Measurements from ENCODE around the gene KLHDC8A. TPM values are rescaled to one million over a fixed set of nuclear protein-coding genes. Genes with fewer than 3 reads are reported as not detected.

KLHDC8A gene
- total and polyA plus RNA-seq, 7 donors: 0.01 to 0.24 (median 0.03) TPM; not detected in 4

- Histone ChIP-seq H3K9me3 (no peaks in the 10 kb centered on the region), H3K36me3 (ENCODE audit: insufficient read depth in 1 of 2, low read depth in 1 of 2) (no peaks in the 10 kb centered on the region), H3K4me1 (peaks cover 12% of the 10 kb centered on the region), H3K4me3 (peak overlapping the region; percentile 63), H3K27me3 (ENCODE audit: insufficient read depth in 3 of 3, low read length in 2 of 3) (peaks cover 0 to 46% (median 14%) of the 10 kb centered on the region in 3 donors), H3K27ac (no peak overlapping the region)
- TF ChIP-seq CTCF (IDR thresholded peaks at IDR 0.05): no peak
- WGBS, 3 donors: 9 to 13% (median 13%) methylated on average over 40 to 59 of the region's 59 CpGs
- intact Hi-C loops (cut with DNase I): no loop called here
- ATAC-seq: peak; percentile 40 to 62 (median 52)
- peak; percentile 30 to 54 for DNase-seq
Observed at GRCh38 chr1:205344066-205344928, 12.4 kb downstream of the KLHDC8A start.

- no peak for TF ChIP-seq CTCF (IDR thresholded peaks at IDR 0.05)
- H3K9me3 ChIP-seq: no peaks in the 10 kb centered on the region
- ATAC-seq (peak; percentile 49 to 70 (median 60)), DNase-seq (peak in 1 of 2 donors; percentile 55)
- 3 to 5% (median 5%) methylated on average over 47 to 62 of the region's 63 CpGs for WGBS, 3 donors
- peaks cover 0 to 46% (median 14%) of the 10 kb centered on the region in 3 donors for H3K27me3 ChIP-seq (ENCODE audit: insufficient read depth in 3 of 3, low read length in 2 of 3)
- peak overlapping the region; percentile 63 for H3K4me3 ChIP-seq
- intact Hi-C loops (cut with DNase I): no loop called here
- H3K4me1 ChIP-seq: peaks cover 12% of the 10 kb centered on the region
- H3K27ac ChIP-seq: no peak overlapping the region
- H3K36me3 ChIP-seq (ENCODE audit: insufficient read depth in 1 of 2, low read depth in 1 of 2): no peaks in the 10 kb centered on the region
Observed at GRCh38 chr1:205343431-205344065, 13.2 kb downstream of the KLHDC8A start.

GRCh38 chr1:205342986-205343385, 13.7 kb downstream of the KLHDC8A start:
- no peak overlapping the region for H3K27ac ChIP-seq
- no peaks in the 10 kb centered on the region for H3K36me3 ChIP-seq (ENCODE audit: insufficient read depth in 1 of 2, low read depth in 1 of 2)
- H3K4me3 ChIP-seq: peak overlapping the region; percentile 63
- peaks cover 12% of the 10 kb centered on the region for H3K4me1 ChIP-seq
- TF ChIP-seq CTCF (IDR thresholded peaks at IDR 0.05): no peak
- 78 to 86% (median 79%) methylated on average over 8 to 12 of the region's 12 CpGs for WGBS, 3 donors
- DNase-seq (no peak), ATAC-seq (no peak)
- intact Hi-C loops (cut with DNase I): no loop called here
- no peaks in the 10 kb centered on the region for H3K9me3 ChIP-seq
- peaks cover 0 to 46% (median 14%) of the 10 kb centered on the region in 3 donors for H3K27me3 ChIP-seq (ENCODE audit: insufficient read depth in 3 of 3, low read length in 2 of 3)

GRCh38 chr1:205340676-205341075, 16.0 kb downstream of the KLHDC8A start:
- ATAC-seq: no peak
- H3K4me3 ChIP-seq: no peak overlapping the region
- no peak overlapping the region for H3K27ac ChIP-seq
- WGBS, 3 donors: 92 to 100% (median 100%) methylated on average over 1 of the region's 1 CpG
- no peak for DNase-seq
- no peaks in the 10 kb centered on the region for H3K9me3 ChIP-seq
- TF ChIP-seq CTCF (IDR thresholded peaks at IDR 0.05): no peak
- H3K4me1 ChIP-seq: peaks cover 12% of the 10 kb centered on the region
- peaks cover 0 to 29% (median 11%) of the 10 kb centered on the region in 3 donors for H3K27me3 ChIP-seq (ENCODE audit: insufficient read depth in 3 of 3, low read length in 2 of 3)
- intact Hi-C loops (cut with DNase I): no loop called here
- H3K36me3 ChIP-seq (ENCODE audit: insufficient read depth in 1 of 2, low read depth in 1 of 2): no peaks in the 10 kb centered on the region

Measured in psoas muscle (tissue), 8 donors.